ENCODE data around the gene ADAM10. TPM values are rescaled to one million over a fixed set of nuclear protein-coding genes. Genes with fewer than 3 reads are reported as not detected.

Gene ADAM10
- polyA plus RNA-seq, 3 donors = 66.0 to 269 (median 149) TPM

DNA sequence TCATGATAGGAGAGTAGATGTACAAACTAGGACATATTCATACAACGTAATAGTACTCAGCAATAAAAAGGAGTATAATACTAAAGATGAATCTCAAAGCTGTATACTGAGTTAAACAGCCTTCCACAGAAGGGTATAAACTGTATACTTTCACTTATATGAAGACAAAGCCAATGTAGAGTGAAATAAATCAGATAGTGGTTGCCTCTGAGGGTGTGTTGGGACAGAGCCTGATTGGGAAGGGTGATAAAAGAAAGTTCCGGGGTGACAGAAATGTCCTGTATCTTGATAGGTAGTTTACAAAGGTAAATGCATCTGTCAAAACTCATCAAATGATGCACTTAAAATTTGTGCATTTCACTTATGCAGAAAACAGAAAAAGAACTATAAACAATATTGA lies 122.5 kb downstream of the ADAM10 start:
- Mint-ChIP-seq H3K36me3 (peaks cover 56 to 60% of the 10 kb centered on the region in 2 donors), H3K4me1 (peaks cover 20% of the 10 kb centered on the region), H3K27me3 (ENCODE audit: low read depth in 3 of 3) (peaks cover 0 to 2% (median 0%) of the 10 kb centered on the region in 3 donors), H3K27ac (peak overlapping the region in 1 of 7 donors; percentile 0), H3K4me3 (no peak overlapping the region), H3K9me3 (peaks cover 0 to 3% (median 0%) of the 10 kb centered on the region in 7 donors)
- Histone ChIP-seq H2AFZ (ENCODE audit: insufficient read depth, low read depth, low read length, poor library complexity, severe bottlenecking) (no peak overlapping the region), H3K79me2 (ENCODE audit: insufficient read depth, low read length) (peaks cover 10% of the 10 kb centered on the region), H4K20me1 (ENCODE audit: insufficient read depth, low read length) (peaks cover 14% of the 10 kb centered on the region), H3K9ac (ENCODE audit: insufficient read depth, low read length, poor library complexity, severe bottlenecking) (no peak overlapping the region), H3K4me1 (ENCODE audit: control insufficient read depth in 1 of 2, insufficient read depth in 2 of 2, low read length in 2 of 2) (peaks cover 8 to 18% of the 10 kb centered on the region in 2 donors), H3K9me3 (replicated peaks in 1 of 2; ENCODE audit: control insufficient read depth in 1 of 2, insufficient read depth in 1 of 2, low read length in 2 of 2) (no peaks in the 10 kb centered on the region), H3K4me3 (replicated peaks in 1 of 3; ENCODE audit: low read depth in 2 of 3, low read length in 3 of 3) (no peak overlapping the region), H3K36me3 (replicated peaks in 1 of 2; ENCODE audit: control insufficient read depth in 1 of 2, insufficient read depth in 2 of 2, low read length in 2 of 2) (peaks cover 30 to 68% of the 10 kb centered on the region in 2 donors), H3K27ac (ENCODE audit: low read depth in 1 of 2, low read length in 2 of 2) (no peak overlapping the region), H3K27me3 (ENCODE audit: control insufficient read depth in 2 of 2, insufficient read depth in 2 of 2, low read length in 2 of 2) (no peaks in the 10 kb centered on the region), H3K4me2 (replicated peaks; ENCODE audit: extremely low read depth, low read length, poor library complexity, severe bottlenecking) (no peak overlapping the region)
- TF ChIP-seq, protein P1, sequence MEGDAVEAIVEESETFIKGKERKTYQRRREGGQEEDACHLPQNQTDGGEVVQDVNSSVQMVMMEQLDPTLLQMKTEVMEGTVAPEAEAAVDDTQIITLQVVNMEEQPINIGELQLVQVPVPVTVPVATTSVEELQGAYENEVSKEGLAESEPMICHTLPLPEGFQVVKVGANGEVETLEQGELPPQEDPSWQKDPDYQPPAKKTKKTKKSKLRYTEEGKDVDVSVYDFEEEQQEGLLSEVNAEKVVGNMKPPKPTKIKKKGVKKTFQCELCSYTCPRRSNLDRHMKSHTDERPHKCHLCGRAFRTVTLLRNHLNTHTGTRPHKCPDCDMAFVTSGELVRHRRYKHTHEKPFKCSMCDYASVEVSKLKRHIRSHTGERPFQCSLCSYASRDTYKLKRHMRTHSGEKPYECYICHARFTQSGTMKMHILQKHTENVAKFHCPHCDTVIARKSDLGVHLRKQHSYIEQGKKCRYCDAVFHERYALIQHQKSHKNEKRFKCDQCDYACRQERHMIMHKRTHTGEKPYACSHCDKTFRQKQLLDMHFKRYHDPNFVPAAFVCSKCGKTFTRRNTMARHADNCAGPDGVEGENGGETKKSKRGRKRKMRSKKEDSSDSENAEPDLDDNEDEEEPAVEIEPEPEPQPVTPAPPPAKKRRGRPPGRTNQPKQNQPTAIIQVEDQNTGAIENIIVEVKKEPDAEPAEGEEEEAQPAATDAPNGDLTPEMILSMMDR (IDR thresholded peaks at IDR 0.05) = no peak
- intact Hi-C loops (cut with micrococcal nuclease) = no loop called here
- WGBS (ENCODE audit: insufficient coverage) = no CpG with 5 or more reads among the region's 2 CpGs
- DNase-seq = no peak

DNA sequence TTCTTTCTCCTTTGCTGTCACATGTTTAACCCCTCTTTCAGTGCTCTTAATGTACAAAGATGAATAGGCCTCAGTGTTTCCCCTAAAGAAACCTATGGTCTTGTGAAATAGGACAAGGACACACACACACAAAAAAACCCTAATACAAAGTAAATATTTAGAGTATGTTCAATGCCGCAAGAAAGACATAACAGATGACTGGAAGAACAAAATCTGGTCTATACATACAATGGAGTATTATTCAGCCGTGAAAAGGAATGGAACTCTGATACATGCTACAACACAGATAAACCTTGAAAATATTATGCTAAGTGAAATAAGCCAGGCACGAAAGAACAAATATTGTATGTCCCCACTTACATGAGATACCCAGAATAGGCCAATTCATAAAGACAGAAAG lies 123.1 kb downstream of the ADAM10 start:
- no CpG with 5 or more reads among the region's 3 CpGs for WGBS (ENCODE audit: insufficient coverage)
- peaks cover 0 to 2% (median 0%) of the 10 kb centered on the region in 3 donors for H3K27me3 Mint-ChIP-seq (ENCODE audit: low read depth in 3 of 3)
- Histone ChIP-seq H3K9me3 (replicated peaks in 1 of 2; ENCODE audit: control insufficient read depth in 1 of 2, insufficient read depth in 1 of 2, low read length in 2 of 2) (no peaks in the 10 kb centered on the region), H2AFZ (ENCODE audit: insufficient read depth, low read depth, low read length, poor library complexity, severe bottlenecking) (no peak overlapping the region), H3K4me2 (replicated peaks; ENCODE audit: extremely low read depth, low read length, poor library complexity, severe bottlenecking) (no peak overlapping the region), H3K9ac (ENCODE audit: insufficient read depth, low read length, poor library complexity, severe bottlenecking) (no peak overlapping the region), H3K4me1 (ENCODE audit: control insufficient read depth in 1 of 2, insufficient read depth in 2 of 2, low read length in 2 of 2) (peaks cover 8 to 18% of the 10 kb centered on the region in 2 donors), H3K27me3 (ENCODE audit: control insufficient read depth in 2 of 2, insufficient read depth in 2 of 2, low read length in 2 of 2) (no peaks in the 10 kb centered on the region), H3K79me2 (ENCODE audit: insufficient read depth, low read length) (peaks cover 5% of the 10 kb centered on the region), H3K36me3 (replicated peaks in 1 of 2; ENCODE audit: control insufficient read depth in 1 of 2, insufficient read depth in 2 of 2, low read length in 2 of 2) (peaks cover 24 to 68% of the 10 kb centered on the region in 2 donors), H3K27ac (ENCODE audit: low read depth in 1 of 2, low read length in 2 of 2) (no peak overlapping the region), H4K20me1 (ENCODE audit: insufficient read depth, low read length) (peaks cover 10% of the 10 kb centered on the region), H3K4me3 (replicated peaks in 1 of 3; ENCODE audit: low read depth in 2 of 3, low read length in 3 of 3) (no peak overlapping the region)
- intact Hi-C loops (cut with micrococcal nuclease) = no loop called here
- TF ChIP-seq, protein P1 (IDR thresholded peaks at IDR 0.05) = no peak
- peaks cover 20% of the 10 kb centered on the region for H3K4me1 Mint-ChIP-seq
- H3K4me3 Mint-ChIP-seq = no peak overlapping the region
- peaks cover 0 to 3% (median 0%) of the 10 kb centered on the region in 7 donors for H3K9me3 Mint-ChIP-seq
- peaks cover 57 to 60% of the 10 kb centered on the region in 2 donors for H3K36me3 Mint-ChIP-seq
- no peak for DNase-seq
- H3K27ac Mint-ChIP-seq = no peak overlapping the region
